GM23338 (cell line): Measurements from ENCODE around the gene KCNK4. TPM values are rescaled to one million over a fixed set of nuclear protein-coding genes. Genes with fewer than 3 reads are reported as not detected.

Experiments
- ATAC-seq: fragments of 200-7000 bp; cut with Tn5 transposase; 3 replicates; pipeline ENCODE4 v1.9.1; 2020
- DNase-seq: peaks from one replicate; pipeline ENCODE4 v3.0.0-alpha.2; 2015; ENCODE audit warnings: low spot score
- H2AFZ ChIP-seq: fragments of 200-600 bp; sonication (generic); 2 replicates; pipeline ENCODE4 v1.8.0; 2016; ENCODE audit warnings: antibody characterized with exemption, mild to moderate bottlenecking, moderate library complexity
- H3F3A ChIP-seq: fragments of 200-600 bp; sonication (generic); replicated peaks from 2 replicates; pipeline ENCODE4 v1.8.0; 2017; ENCODE audit warnings: antibody characterized with exemption, mixed run types, low read depth
- H3K27ac ChIP-seq: fragments of 200-600 bp; sonication (generic); 2 replicates; pipeline ENCODE4 v1.6.1; 2016; ENCODE audit warnings: low read depth
- H3K27me3 ChIP-seq: fragments of 200-600 bp; sonication (generic); 2 replicates; pipeline ENCODE4 v1.8.0; 2016; ENCODE audit warnings: mild to moderate bottlenecking, mixed run types, moderate library complexity; ENCODE audit not compliant: insufficient read depth
- H3K36me3 ChIP-seq: fragments of 200-600 bp; sonication (generic); 2 replicates; pipeline ENCODE4 v1.8.0; 2016; ENCODE audit warnings: mild to moderate bottlenecking; ENCODE audit not compliant: insufficient read depth
- H3K4me1 ChIP-seq: fragments of 200-600 bp; sonication (generic); 2 replicates; pipeline ENCODE4 v1.8.0; 2016; ENCODE audit warnings: mild to moderate bottlenecking, moderate library complexity; ENCODE audit not compliant: insufficient read depth
- H3K4me2 ChIP-seq: fragments of 200-600 bp; sonication (generic); 2 replicates; pipeline ENCODE4 v1.7.1; 2017; ENCODE audit warnings: mixed run types
- H3K4me3 ChIP-seq: fragments of 200-600 bp; sonication (generic); 2 replicates; pipeline ENCODE4 v1.6.1; 2016; ENCODE audit warnings: mixed run types
- H3K79me2 ChIP-seq: fragments of 200-600 bp; sonication (generic); replicated peaks from 2 replicates; pipeline ENCODE4 v1.8.0; 2017; ENCODE audit warnings: mild to moderate bottlenecking; ENCODE audit not compliant: insufficient read depth
- H3K9me2 ChIP-seq: fragments of 200-600 bp; sonication (generic); 2 replicates; pipeline ENCODE4 v1.8.0; 2017; ENCODE audit not compliant: insufficient read depth
- H4K20me1 ChIP-seq: fragments of 200-600 bp; sonication (generic); replicated peaks from 2 replicates; pipeline ENCODE4 v1.8.0; 2017; ENCODE audit warnings: mild to moderate bottlenecking; ENCODE audit not compliant: insufficient read depth
- H3K27ac Mint-ChIP-seq: 2 replicates; pipeline ENCODE4 v1.8.0; 2020; ENCODE audit warnings: inconsistent platforms, mild to moderate bottlenecking, moderate library complexity, mixed read lengths
- H3K27me3 Mint-ChIP-seq: 3 replicates; pipeline ENCODE4 v1.8.0; 2022; ENCODE audit warnings: low read depth, mild to moderate bottlenecking, moderate library complexity, mixed read lengths, inconsistent platforms; ENCODE audit not compliant: insufficient read depth, poor library complexity
- H3K36me3 Mint-ChIP-seq: 3 replicates; pipeline ENCODE4 v1.8.0; 2021; ENCODE audit warnings: low read depth, mild to moderate bottlenecking, inconsistent platforms, moderate library complexity, mixed read lengths
- H3K4me1 Mint-ChIP-seq: 3 replicates; pipeline ENCODE4 v1.8.0; 2020; ENCODE audit warnings: mild to moderate bottlenecking, inconsistent platforms, mixed read lengths
- H3K4me3 Mint-ChIP-seq: 3 replicates; pipeline ENCODE4 v1.8.0; 2021; ENCODE audit warnings: moderate library complexity, mild to moderate bottlenecking, inconsistent platforms, mixed read lengths
- H3K9me3 Mint-ChIP-seq: 3 replicates; pipeline ENCODE4 v1.8.0; 2020; ENCODE audit warnings: moderate library complexity, mild to moderate bottlenecking, inconsistent platforms, mixed read lengths
- CREB1 ChIP-seq: fragments of 250-450 bp; sonication (Bioruptor Pico); IDR thresholded peaks from 2 replicates; pipeline ENCODE4 v1.5.0; 2020; ENCODE audit warnings: low read depth, mild to moderate bottlenecking, moderate library complexity
- CTCF ChIP-seq, 2 experiments: fragments of 200-600 bp in 1 of 2; sonication (generic) in 1 of 2; conservative IDR thresholded peaks; 2 replicates each; pipeline versions ENCODE4 v1.5.1 to v1.6.1; 2016 to 2017; ENCODE audit warnings: antibody characterized with exemption in 2 of 2, low read depth in 2 of 2, mild to moderate bottlenecking in 2 of 2, moderate library complexity in 1 of 2
- ETS1 ChIP-seq: IDR thresholded peaks from 2 replicates; pipeline ENCODE4 v1.6.1; 2016; ENCODE audit warnings: antibody characterized with exemption
- EZH2 ChIP-seq: fragments of 200-600 bp; sonication (generic); IDR thresholded peaks from one replicate; pipeline ENCODE4 v1.8.0; 2017; ENCODE audit warnings: antibody characterized with exemption, mild to moderate bottlenecking, low read depth; ENCODE audit not compliant: unreplicated experiment
- EZH2phosphoT487 ChIP-seq: fragments of 200-600 bp; sonication (generic); IDR thresholded peaks from one replicate; pipeline ENCODE4 v1.8.1; 2018; ENCODE audit warnings: antibody characterized with exemption; ENCODE audit not compliant: unreplicated experiment
- JUNB ChIP-seq: IDR thresholded peaks from one replicate; pipeline ENCODE4 v1.6.1; 2016; ENCODE audit warnings: antibody characterized with exemption; ENCODE audit not compliant: unreplicated experiment
- NANOG ChIP-seq: IDR thresholded peaks from 2 replicates; pipeline ENCODE4 v1.6.1; 2016; ENCODE audit warnings: antibody characterized with exemption, borderline replicate concordance
- POLR2AphosphoS5 ChIP-seq: IDR thresholded peaks from 2 replicates; pipeline ENCODE4 v1.6.1; 2016; ENCODE audit warnings: antibody characterized with exemption, low read depth
- REST ChIP-seq: IDR thresholded peaks from one replicate; pipeline ENCODE4 v1.6.1; 2018; ENCODE audit warnings: antibody characterized with exemption; ENCODE audit not compliant: unreplicated experiment
- STAT1 ChIP-seq: IDR thresholded peaks from one replicate; pipeline ENCODE4 v1.6.1; 2016; ENCODE audit warnings: antibody characterized with exemption; ENCODE audit not compliant: unreplicated experiment
- ZNF114 ChIP-seq: fragments of 250-450 bp; sonication (Bioruptor Pico); IDR thresholded peaks from 2 replicates; pipeline ENCODE4 v1.5.0; 2020; ENCODE audit warnings: mild to moderate bottlenecking, moderate library complexity
- ZNF331 ChIP-seq: fragments of 250-450 bp; sonication (Bioruptor Pico); IDR thresholded peaks from 2 replicates; pipeline ENCODE4 v1.5.0; 2020; ENCODE audit warnings: low read depth, mild to moderate bottlenecking, moderate library complexity
- ZNF462 ChIP-seq: fragments of 250-450 bp; sonication (Bioruptor Pico); IDR thresholded peaks from 2 replicates; pipeline ENCODE4 v1.5.0; 2020; ENCODE audit warnings: mild to moderate bottlenecking, moderate library complexity
- polyA plus RNA-seq: library from polyadenylated mRNA; unstranded; fragments of >200 nt; fragmentation: Nextera tagmentation; extraction: Ambion mirVana; gene quantifications from 2 replicates; pipeline ENCODE4 v1.2.1, GENCODE V29; 2016
- total RNA-seq: library from RNA; depleted of rRNA; stranded (reverse); fragments of >200 nt; shearing (Covaris generic); gene quantifications from 2 replicates; pipeline ENCODE4 v1.2.3, GENCODE V29; 2014

Gene KCNK4
- total and polyA plus RNA-seq, 2 experiments from 2014 or later = 1.0 TPM; not detected in 1

- Histone ChIP-seq H3K79me2 (peaks cover 16% of the 10 kb centered on the region), H3K4me2 (no peak overlapping the region), H3K36me3 (peaks cover 3% of the 10 kb centered on the region; the same call in 1 of the 2 replicates), H3F3A (0 out of 2 replicates have a peak, but pooled peaks cover 8% of the 10 kb centered on the region), H3K27me3 (no peaks in the 10 kb centered on the region), H4K20me1 (no peaks in the 10 kb centered on the region; the same call in 1 of the 2 replicates), H3K4me1 (peaks cover 17% of the 10 kb centered on the region), H3K4me3 (no peak overlapping the region), H2AFZ (no peak overlapping the region), H3K9me2 (no peaks in the 10 kb centered on the region), H3K27ac (no peak overlapping the region)
- ATAC-seq (no peak), DNase-seq (no peak)
- H3K36me3 Mint-ChIP-seq = peaks cover 38% of the 10 kb centered on the region
- H3K9me3 Mint-ChIP-seq = no peaks in the 10 kb centered on the region; the same call in 1 of the 3 replicates
- H3K27ac Mint-ChIP-seq = no peak overlapping the region
- H3K27me3 Mint-ChIP-seq = peaks cover 21% of the 10 kb centered on the region
- H3K4me3 Mint-ChIP-seq = no peak overlapping the region; the same call in 2 of the 3 replicates
- TF ChIP-seq ETS1 (no peak), STAT1 (no peak), POLR2AphosphoS5 (no peak), REST (no peak), CTCF (conservative IDR thresholded peaks at IDR 0.05; ENCODE audit: low read depth in 2 of 2) (no peak), NANOG (no peak), EZH2 (no peak), ZNF462 (CRISPR knock-in tag) (no peak), ZNF114 (no peak), EZH2phosphoT487 (no peak), CREB1 (CRISPR knock-in tag) (no peak), JUNB (no peak), ZNF331 (CRISPR knock-in tag) (no peak)
- peaks cover 27% of the 10 kb centered on the region for H3K4me1 Mint-ChIP-seq
These were observed 29.9 kb downstream of the KCNK4 start for GRCh38 chr11:64321026-64321425.
